Kidney capillary endothelial cell (primary cell): ENCODE measurements around the gene TCF19.
A peak's percentile ranks its signal among the peaks of the same experiment; 100 is the strongest.
"Not testable (repeated sequence)": the region's sequence is repeated elsewhere in the genome, so short reads cannot be mapped to it uniquely, and the experiment has no call there.

Source experiments
- DNase-seq: peaks from one replicate; pipeline ENCODE4 v3.0.0-alpha.2; 2018; ENCODE audit warnings: low spot score

The TCF19 gene

GRCh38 chr6:31183287-31183686 is 24.9 kb downstream of the TCF19 start:
- DNase-seq: not testable (repeated sequence)

- not testable (repeated sequence) for DNase-seq
Observed at GRCh38 chr6:31183859-31184258, 25.5 kb downstream of the TCF19 start.

- DNase-seq: not testable (repeated sequence)
Observed at GRCh38 chr6:31185695-31186051, 27.3 kb downstream of the TCF19 start.

GRCh38 chr6:31186052-31186734 is 27.8 kb downstream of the TCF19 start:
- DNase-seq: no peak

DNA sequence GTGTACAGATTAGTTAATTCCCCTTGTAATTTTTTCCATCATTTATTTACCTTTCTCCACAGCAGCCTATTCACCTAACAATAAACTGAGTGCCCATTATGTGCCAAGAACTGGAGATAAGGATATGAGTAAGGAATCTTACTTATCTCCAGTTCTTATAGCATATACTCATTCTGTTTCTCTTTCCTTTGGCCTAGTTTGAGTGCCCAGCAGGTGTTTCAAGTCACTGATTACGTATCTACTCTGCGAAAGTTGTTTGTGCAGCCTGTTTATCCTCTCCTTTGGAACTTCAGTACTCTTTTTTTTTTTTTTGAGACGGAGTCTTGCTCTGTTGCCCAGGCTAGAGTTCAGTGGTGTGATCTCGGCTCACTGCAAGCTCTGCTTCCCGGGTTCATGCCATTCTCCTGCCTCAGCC is 29.4 kb downstream of the TCF19 start:
- DNase-seq: no peak

GRCh38 chr6:31189223-31189622 is 30.8 kb downstream of the TCF19 start:
- not testable (repeated sequence) for DNase-seq

DNA sequence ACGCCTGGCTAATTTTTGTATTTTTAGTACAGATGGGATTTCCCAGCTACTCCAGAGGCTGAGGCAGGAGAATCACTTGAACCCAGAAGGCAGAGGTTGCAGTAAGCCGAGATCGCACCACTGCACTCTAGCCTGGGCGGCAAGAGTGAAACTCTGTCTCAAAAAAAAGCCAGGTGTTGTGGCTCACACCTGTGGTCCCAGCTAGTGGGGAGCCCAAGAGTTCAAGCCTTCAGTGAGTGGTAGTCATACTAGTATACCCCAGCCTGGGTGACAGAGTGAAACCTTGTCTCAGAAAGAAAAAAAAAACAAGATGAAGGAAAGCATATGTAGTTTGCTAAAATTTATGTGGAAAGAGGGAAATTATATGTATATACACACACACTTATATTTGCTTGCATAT is 32.1 kb downstream of the TCF19 start:
- no peak for DNase-seq

GRCh38 chr6:31192431-31193105 is 34.2 kb downstream of the TCF19 start:
- DNase-seq: peak; percentile 59

DNA sequence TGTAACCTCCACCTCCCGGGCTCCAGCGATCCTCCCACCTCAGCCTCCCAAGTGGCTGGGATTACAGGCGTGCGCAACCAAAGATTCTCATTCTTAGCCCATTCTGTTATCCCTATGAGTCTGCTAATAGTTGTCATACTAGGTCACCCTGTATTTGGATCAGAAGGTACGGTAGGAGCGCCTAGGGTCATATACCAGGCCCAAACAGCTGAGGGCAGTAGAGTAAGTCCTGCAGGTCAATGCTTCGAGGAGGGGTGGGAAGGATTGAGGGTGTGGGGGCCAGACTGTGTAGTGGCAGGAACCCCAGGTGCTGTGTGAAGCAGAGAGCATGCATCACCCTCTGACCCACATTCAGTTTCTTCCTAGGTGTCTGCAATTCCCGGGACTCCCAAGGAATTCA is 34.8 kb downstream of the TCF19 start:
- no peak for DNase-seq

DNA sequence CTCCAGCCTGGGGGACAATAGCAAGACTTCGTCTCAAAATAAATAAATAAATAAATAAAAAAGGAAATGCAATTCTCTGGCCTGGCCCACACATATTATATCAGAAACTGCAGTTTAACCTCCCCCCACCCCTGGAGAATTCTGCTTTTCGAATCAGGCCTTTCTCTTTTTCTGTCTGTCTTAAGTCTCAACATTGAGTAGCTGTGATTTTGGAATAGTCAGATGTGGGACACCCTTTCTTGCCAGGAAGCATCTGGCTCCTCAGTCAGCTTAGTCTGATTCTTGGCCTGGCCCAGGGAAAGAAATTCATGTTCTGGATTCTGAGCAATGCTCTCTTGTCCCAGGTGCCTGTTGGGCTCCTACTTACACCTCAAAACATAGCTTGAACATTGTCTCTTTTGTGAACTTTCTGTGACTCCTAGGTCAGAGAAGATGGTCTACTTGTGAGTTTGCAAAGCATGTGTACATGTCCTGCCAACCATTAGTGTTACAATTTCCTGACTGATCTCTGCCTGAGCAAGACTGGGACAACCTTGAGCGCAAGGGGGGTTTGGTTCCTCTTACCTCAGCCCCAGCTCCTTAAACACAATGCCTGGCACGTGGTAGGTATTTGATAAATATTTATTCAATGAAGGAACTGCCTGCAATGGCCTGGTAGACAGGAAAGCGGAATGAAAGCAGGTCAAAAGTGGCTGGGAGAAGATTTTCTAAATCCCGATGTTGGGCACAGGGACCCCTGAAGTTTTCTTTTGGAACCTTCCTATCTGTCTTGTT is 35.9 kb downstream of the TCF19 start:
- no peak for DNase-seq

- DNase-seq: not testable (repeated sequence)
Observed at GRCh38 chr6:31195308-31195979, 37.1 kb downstream of the TCF19 start.

DNA sequence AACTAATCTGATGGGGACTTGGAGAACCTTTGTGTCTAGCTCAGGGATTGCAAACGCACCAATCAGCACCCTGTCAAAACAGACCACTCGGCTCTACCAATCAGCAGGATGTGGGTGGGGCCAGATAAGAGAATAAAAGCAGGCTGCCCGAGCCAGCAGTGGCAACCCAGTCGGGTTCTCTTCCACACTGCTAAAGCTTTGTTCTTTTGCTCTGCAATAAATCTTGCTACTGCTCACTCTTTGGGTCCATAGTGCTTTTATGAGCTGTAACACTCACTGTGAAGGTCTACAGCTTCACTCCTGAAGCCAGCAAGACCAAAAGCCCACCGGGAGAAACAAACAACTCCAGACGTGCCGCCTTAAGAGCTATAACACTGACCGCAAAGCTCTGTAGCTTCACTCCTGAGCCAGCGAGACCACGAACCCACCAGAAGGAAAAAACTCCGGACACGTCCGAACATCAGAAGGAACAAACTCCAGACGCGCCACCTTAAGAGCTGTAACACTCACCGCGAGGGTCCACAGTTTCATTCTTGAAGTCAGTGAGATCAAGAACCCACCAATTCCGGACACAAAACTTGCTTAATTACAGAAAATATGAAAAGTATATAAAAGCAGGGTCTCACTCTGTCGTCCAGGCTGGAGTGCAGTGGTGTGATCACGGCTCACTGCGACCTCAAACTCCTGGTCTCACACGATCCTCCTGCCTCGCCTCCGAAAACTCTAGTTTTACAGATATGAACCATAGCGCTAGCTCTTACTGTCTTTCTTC is 38.0 kb downstream of the TCF19 start:
- not testable (repeated sequence) for DNase-seq

DNA sequence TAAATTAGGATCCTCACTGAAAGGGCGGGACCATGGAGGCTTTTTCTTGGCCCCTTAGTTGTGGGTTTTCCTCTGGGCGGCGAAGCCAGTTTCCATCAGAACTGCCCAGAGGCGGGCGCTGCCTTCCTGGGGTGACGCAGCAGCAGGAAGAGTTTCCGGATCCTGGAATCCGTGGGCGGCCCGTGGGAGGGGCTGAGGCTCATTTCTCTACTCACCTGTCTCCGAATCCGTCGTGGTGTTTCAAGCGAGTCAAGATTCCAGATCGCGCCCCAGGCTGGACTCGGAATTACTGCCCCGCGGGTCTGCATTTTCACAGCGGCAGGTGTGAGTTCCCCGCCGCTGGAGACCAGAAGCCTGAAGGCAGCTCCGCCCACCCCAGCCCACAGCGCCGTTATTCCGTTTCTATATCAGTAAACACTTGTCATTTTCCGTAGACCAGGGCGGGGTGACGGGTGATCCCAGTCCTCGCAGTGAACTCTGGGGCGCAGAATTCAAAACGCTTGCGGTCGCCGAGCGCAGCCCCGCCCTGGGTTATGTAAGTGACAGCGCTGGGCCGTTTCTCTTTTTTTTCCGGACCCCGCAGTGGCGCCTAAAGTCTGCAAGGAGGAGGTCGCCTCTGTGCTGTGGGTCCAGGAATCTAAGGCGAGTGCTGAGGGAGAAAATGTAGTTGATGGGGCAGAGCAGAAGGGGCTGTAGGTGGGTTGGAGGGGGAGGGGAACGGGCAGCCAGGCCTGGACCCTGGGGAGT is 39.3 kb downstream of the TCF19 start:
- DNase-seq: peak; percentile 82

- not testable (repeated sequence) for DNase-seq
Observed at GRCh38 chr6:31199105-31199452, 40.7 kb downstream of the TCF19 start.

GRCh38 chr6:31202259-31203166 is 44.1 kb downstream of the TCF19 start:
- DNase-seq: no peak

DNA sequence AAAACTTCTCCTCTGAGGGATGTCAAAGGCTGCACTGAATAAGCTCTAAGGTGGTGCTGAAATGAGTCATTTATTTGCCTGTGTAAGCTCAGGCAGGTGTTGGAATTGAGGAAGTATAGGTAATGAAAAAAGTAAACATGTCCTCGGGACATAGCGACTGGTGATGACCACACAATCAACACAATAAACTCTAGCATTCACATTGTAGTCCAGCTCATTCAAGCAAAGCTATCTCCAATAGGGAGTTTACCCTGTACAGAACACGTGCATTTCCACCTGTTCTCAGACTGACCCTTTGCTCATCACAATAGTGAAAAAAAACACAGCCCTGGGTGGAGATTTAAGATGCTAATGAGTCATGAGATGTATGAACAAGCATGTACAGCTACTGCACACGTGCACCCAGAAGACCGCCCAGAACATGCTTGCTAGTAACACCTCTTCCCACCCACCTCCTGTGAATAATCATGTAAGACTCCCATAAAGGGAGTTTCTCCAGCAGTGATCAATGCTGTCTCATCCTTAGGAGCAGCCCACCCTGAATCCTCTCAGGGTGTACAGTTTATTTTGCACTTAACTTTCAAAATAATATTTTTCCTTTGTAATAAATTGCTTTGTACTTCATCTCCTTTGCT is 45.1 kb downstream of the TCF19 start:
- peak; percentile 73 for DNase-seq

GRCh38 chr6:31204751-31205145 is 46.4 kb downstream of the TCF19 start:
- DNase-seq: no peak

DNA sequence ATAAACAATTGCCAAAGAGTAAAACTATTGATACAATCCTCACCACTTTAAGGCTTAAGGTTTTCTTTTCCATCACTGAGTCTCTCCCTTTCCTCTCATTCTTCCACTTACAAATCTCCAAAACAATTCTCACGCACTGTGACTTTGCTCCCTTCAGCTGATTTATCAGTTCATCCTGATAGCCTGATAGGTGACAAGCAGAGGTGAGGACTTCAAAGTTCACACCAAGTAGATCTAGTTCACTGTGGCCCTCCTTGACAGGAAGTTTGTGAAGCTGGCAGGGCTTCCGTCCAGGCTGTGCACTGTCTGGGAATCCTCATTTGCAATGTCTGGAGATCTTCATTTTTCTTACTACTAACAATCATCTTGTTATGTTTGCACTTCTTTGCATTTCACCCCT is 47.2 kb downstream of the TCF19 start:
- DNase-seq: no peak

DNA sequence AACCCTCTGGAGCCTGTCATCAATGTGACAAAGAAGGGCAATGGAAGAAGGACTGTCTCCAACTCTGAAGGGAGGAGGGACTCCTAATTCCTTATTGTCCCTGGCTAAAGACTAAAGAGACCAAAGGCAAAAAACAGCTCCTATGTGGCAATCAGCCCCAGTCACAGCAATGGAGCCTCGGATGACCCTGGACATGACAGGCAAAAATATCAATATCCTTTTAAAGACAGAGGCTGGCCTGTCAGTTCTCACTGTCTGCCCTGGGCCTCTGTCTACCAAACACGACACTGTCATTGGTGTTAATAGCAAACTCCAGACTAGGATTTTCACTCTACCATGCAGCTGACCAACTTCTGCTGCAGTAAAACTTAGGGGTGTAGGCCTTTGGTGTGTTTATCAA is 50.1 kb downstream of the TCF19 start:
- no peak for DNase-seq

DNA sequence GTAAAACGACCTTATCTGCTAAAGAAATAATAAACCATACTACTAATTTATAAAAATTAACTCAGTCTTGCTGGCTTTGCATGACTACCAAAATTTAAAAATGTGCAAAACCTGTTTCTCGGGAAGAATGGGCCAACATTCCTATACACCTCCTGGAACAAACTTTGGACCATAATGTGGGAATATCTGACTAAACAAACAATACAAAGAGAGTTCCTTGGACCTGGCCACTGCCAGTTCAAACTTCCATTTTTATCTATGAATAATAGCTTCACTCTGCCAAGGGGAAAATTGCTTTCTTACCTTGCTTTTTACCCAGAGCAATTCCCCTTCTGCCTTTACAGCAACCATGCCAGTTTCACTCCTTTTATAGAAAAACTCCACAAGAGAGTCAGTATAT is 50.7 kb downstream of the TCF19 start:
- DNase-seq: no peak
